ENCODE data around the gene TMEM129.

DNA sequence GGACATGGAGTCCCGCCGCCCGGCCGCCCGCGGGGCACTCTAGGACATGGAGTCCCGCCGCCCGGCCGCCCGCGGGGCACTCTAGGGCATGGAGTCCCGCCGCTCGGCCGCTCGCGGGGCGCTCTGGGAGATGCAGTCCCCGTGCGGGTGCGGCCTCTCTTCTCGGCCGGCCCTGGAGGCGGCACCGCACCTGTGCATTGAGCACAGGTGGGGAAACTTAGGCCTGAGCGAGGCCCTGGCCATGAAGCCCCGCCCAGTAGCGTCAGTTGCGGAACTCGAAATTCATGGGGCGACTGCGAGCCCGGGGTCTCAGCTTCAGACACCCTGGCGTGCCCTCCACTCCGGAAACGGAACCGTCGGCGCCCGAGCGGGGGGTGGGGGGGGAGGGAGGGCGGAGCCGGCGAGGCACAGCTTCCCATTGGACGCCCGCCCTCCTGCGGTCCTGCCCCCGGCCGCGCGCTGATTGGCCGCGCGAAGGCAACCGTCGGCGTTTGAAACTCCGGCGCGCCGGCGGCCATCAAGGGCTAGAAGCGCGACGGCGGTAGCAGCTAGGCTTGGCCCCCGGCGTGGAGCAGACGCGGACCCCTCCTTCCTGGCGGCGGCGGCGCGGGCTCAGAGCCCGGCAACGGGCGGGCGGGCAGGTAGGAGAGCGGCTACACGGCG lies at the start of gene TMEM129, which contains the start of gene TACC3:
- TF ChIP-seq ZNF70 (CRISPR knock-in tag; IDR thresholded peaks at IDR 0.05): no peak
- no peak for TF ChIP-seq ZC3H10 (CRISPR knock-in tag; IDR thresholded peaks at IDR 0.05)
- TF ChIP-seq OSR1 (CRISPR knock-in tag; IDR thresholded peaks at IDR 0.05): no peak
- no peak for TF ChIP-seq ZFP3 (CRISPR knock-in tag; IDR thresholded peaks at IDR 0.05)
- TF ChIP-seq ZFP30 (CRISPR knock-in tag; IDR thresholded peaks at IDR 0.05): no peak
- TF ChIP-seq ARNTL (CRISPR knock-in tag; IDR thresholded peaks at IDR 0.05; ENCODE audit: borderline replicate concordance, low read depth): no peak
- TF ChIP-seq, protein P1, sequence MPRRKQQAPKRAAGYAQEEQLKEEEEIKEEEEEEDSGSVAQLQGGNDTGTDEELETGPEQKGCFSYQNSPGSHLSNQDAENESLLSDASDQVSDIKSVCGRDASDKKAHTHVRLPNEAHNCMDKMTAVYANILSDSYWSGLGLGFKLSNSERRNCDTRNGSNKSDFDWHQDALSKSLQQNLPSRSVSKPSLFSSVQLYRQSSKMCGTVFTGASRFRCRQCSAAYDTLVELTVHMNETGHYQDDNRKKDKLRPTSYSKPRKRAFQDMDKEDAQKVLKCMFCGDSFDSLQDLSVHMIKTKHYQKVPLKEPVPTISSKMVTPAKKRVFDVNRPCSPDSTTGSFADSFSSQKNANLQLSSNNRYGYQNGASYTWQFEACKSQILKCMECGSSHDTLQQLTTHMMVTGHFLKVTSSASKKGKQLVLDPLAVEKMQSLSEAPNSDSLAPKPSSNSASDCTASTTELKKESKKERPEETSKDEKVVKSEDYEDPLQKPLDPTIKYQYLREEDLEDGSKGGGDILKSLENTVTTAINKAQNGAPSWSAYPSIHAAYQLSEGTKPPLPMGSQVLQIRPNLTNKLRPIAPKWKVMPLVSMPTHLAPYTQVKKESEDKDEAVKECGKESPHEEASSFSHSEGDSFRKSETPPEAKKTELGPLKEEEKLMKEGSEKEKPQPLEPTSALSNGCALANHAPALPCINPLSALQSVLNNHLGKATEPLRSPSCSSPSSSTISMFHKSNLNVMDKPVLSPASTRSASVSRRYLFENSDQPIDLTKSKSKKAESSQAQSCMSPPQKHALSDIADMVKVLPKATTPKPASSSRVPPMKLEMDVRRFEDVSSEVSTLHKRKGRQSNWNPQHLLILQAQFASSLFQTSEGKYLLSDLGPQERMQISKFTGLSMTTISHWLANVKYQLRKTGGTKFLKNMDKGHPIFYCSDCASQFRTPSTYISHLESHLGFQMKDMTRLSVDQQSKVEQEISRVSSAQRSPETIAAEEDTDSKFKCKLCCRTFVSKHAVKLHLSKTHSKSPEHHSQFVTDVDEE (CRISPR knock-in tag; IDR thresholded peaks at IDR 0.05): no peak
- TF ChIP-seq ISL1 (CRISPR knock-in tag; IDR thresholded peaks at IDR 0.05): no peak

All from SK-N-SH treated with all-trans-retinoic acid at 6 μM for 48 hours (cell line).